Effector CD8-positive, alpha-beta T cell (primary cell): Measurements from ENCODE around the gene SYNGR1.

Experiments
- DNase-seq: peaks from one replicate; lab custom pipeline; 2025; lab: John Stamatoyannopoulos, UW

Gene SYNGR1

GRCh38 chr22:39430576-39431150 lies 80.9 kb downstream of the SYNGR1 start:
- DNase-seq = no peak

GRCh38 chr22:39431216-39431801 lies 81.5 kb downstream of the SYNGR1 start:
- DNase-seq = no peak

- DNase-seq = no peak
Measured at GRCh38 chr22:39431821-39432251, 82.0 kb downstream of the SYNGR1 start.

GRCh38 chr22:39432361-39432811 lies 82.6 kb downstream of the SYNGR1 start:
- no peak for DNase-seq

GRCh38 chr22:39433476-39434242 lies 83.9 kb downstream of the SYNGR1 start:
- DNase-seq = no peak

GRCh38 chr22:39434243-39434653 lies 84.5 kb downstream of the SYNGR1 start:
- DNase-seq = no peak

- DNase-seq = no peak
Measured at GRCh38 chr22:39434721-39435120, 84.9 kb downstream of the SYNGR1 start.
